Fibroblast of lung (primary cell): ENCODE results near the gene DBT. TPM values are rescaled to one million over a fixed set of nuclear protein-coding genes. Genes with fewer than 3 reads are reported as not detected.

ENCODE experiments used
- DNase-seq, 2 donors: peaks; one replicate each; pipeline versions ENCODE4 v3.0.0 to v3.0.0-alpha.2; 2010; ENCODE audit warnings: low read depth in 2 of 2
- H2AFZ ChIP-seq: 2 replicates; pipeline ENCODE4 v1.5.1; 2012; ENCODE audit warnings: low read length, control low read depth, inconsistent platforms
- H3K27ac ChIP-seq: 2 replicates; pipeline ENCODE4 v1.5.1; 2011; ENCODE audit warnings: low read length, control low read depth; ENCODE audit not compliant: insufficient read depth
- H3K27me3 ChIP-seq: 2 replicates; pipeline ENCODE4 v1.5.1; 2011; ENCODE audit warnings: mild to moderate bottlenecking, low read length; ENCODE audit not compliant: control insufficient read depth, insufficient read depth
- H3K36me3 ChIP-seq: 2 replicates; pipeline ENCODE4 v1.5.1; 2011; ENCODE audit warnings: low read length; ENCODE audit not compliant: control insufficient read depth, insufficient read depth
- H3K4me1 ChIP-seq: 2 replicates; pipeline ENCODE4 v1.5.1; 2011; ENCODE audit warnings: low read length; ENCODE audit not compliant: control insufficient read depth, insufficient read depth; ENCODE audit errors: extremely low read depth
- H3K4me2 ChIP-seq: 2 replicates; pipeline ENCODE4 v1.5.1; 2011; ENCODE audit warnings: low read length, control low read depth; ENCODE audit not compliant: insufficient read depth; ENCODE audit errors: extremely low read depth
- H3K4me3 ChIP-seq, 4 experiments: fragments of 200-600 bp in 1 of 4; sonication (generic) in 1 of 4; replicated peaks in 1 of 4; 2 replicates each; pipeline ENCODE4 v1.5.1; 2011 to 2016; ENCODE audit warnings: low read length in 4 of 4, low read depth in 3 of 4, mild to moderate bottlenecking in 3 of 4, control low read depth in 2 of 4, inconsistent platforms in 1 of 4, mixed read lengths in 1 of 4; ENCODE audit not compliant: insufficient read depth in 1 of 4; ENCODE audit errors: control extremely low read depth in 1 of 4
- H3K79me2 ChIP-seq: 2 replicates; pipeline ENCODE4 v1.5.1; 2012; ENCODE audit warnings: mild to moderate bottlenecking, low read length, inconsistent platforms; ENCODE audit not compliant: control insufficient read depth, insufficient read depth
- H3K9ac ChIP-seq: 2 replicates; pipeline ENCODE4 v1.5.1; 2011; ENCODE audit warnings: mild to moderate bottlenecking, low read length, control low read depth; ENCODE audit not compliant: insufficient read depth
- H3K9me3 ChIP-seq: 2 replicates; pipeline ENCODE4 v1.5.1; 2012; ENCODE audit warnings: low read depth, low read length; ENCODE audit not compliant: control insufficient read depth, insufficient read depth
- H4K20me1 ChIP-seq: 2 replicates; pipeline ENCODE4 v1.5.1; 2011; ENCODE audit warnings: low read length; ENCODE audit not compliant: control insufficient read depth, insufficient read depth; ENCODE audit errors: extremely low read depth
- EZH2 ChIP-seq: IDR thresholded peaks from 2 replicates; pipeline ENCODE4 v1.5.1; 2012; ENCODE audit warnings: low read length, control low read depth, mild to moderate bottlenecking; ENCODE audit errors: missing control alignments
- polyA plus RNA-seq, 2 donors: library from polyadenylated mRNA; depleted of rRNA in 1 of 2; stranded (reverse) in 1 of 2; unstranded in 1 of 2; fragments of >200 nt; gene quantifications; 2 replicates each; pipeline ENCODE4 v1.2.1, GENCODE V29; 2011 to 2012; ENCODE audit warnings: missing spikeins in 1 of 2
- total RNA-seq: library from RNA; depleted of rRNA; stranded (reverse); fragments of >200 nt; gene quantifications from 2 replicates; pipeline ENCODE4 v1.2.1, GENCODE V29; 2014
- TF ChIP-seq, protein P1 (sequence below), 2 donors: IDR thresholded peaks in 1 of 2; conservative IDR thresholded peaks in 1 of 2; 1 replicate in 1 of 2; 2 replicates in 1 of 2; pipeline ENCODE4 v1.5.1; 2011 to 2012; ENCODE audit warnings: low read length in 2 of 2, control low read depth in 1 of 2, inconsistent platforms in 1 of 2, low read depth in 1 of 2, mild to moderate bottlenecking in 1 of 2

Gene DBT
- total and polyA plus RNA-seq, 2 donors (not counting 1 experiment from before 2014, with no cell fraction given), result 7.9 to 9.4 TPM

DNA sequence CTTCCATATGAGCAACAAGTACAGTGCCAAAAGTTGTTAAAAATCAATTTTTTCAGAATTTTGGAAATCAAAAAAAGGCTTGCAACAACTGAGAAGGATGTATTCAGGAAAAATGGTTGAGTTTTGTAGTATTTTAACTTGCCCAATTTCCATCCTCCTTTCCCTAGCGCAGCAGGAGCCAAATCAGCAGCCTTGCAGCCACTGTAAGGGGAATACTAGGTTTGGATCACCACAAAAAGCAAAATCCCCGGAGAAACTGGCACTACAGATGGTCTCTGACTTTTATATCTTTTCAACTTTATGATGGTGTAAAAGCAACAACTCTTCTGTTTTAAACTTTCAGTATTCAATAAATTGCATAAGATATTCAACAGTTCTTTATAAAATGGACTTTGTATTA, 17.9 kb downstream of the DBT start:
- H3K9ac ChIP-seq, result no peak overlapping the region
- H3K4me2 ChIP-seq, result no peak overlapping the region
- H4K20me1 ChIP-seq, result no peaks in the 10 kb centered on the region
- no peak for TF ChIP-seq EZH2
- TF ChIP-seq, protein P1, sequence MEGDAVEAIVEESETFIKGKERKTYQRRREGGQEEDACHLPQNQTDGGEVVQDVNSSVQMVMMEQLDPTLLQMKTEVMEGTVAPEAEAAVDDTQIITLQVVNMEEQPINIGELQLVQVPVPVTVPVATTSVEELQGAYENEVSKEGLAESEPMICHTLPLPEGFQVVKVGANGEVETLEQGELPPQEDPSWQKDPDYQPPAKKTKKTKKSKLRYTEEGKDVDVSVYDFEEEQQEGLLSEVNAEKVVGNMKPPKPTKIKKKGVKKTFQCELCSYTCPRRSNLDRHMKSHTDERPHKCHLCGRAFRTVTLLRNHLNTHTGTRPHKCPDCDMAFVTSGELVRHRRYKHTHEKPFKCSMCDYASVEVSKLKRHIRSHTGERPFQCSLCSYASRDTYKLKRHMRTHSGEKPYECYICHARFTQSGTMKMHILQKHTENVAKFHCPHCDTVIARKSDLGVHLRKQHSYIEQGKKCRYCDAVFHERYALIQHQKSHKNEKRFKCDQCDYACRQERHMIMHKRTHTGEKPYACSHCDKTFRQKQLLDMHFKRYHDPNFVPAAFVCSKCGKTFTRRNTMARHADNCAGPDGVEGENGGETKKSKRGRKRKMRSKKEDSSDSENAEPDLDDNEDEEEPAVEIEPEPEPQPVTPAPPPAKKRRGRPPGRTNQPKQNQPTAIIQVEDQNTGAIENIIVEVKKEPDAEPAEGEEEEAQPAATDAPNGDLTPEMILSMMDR (conservative IDR thresholded peaks at IDR 0.05 in 1 of 2, IDR thresholded peaks at IDR 0.05 in 1 of 2; ENCODE audit: low read depth in 1 of 2, low read length in 2 of 2), result no peak
- no peak overlapping the region for H2AFZ ChIP-seq
- H3K9me3 ChIP-seq, result no peaks in the 10 kb centered on the region
- no peaks in the 10 kb centered on the region for H3K4me1 ChIP-seq
- no peak for DNase-seq
- no peaks in the 10 kb centered on the region for H3K36me3 ChIP-seq
- no peak overlapping the region for H3K4me3 ChIP-seq
- H3K27me3 ChIP-seq, result no peaks in the 10 kb centered on the region
- no peak overlapping the region for H3K27ac ChIP-seq
- H3K79me2 ChIP-seq, result no peaks in the 10 kb centered on the region

- H3K4me3 ChIP-seq, result no peak overlapping the region
- no peaks in the 10 kb centered on the region for H3K79me2 ChIP-seq
- DNase-seq, result no peak
- no peaks in the 10 kb centered on the region for H4K20me1 ChIP-seq
- H3K9me3 ChIP-seq, result no peaks in the 10 kb centered on the region
- H3K4me1 ChIP-seq, result no peaks in the 10 kb centered on the region
- no peaks in the 10 kb centered on the region for H3K36me3 ChIP-seq
- no peaks in the 10 kb centered on the region for H3K27me3 ChIP-seq
- no peak overlapping the region for H3K4me2 ChIP-seq
- TF ChIP-seq, protein P1 (conservative IDR thresholded peaks at IDR 0.05 in 1 of 2, IDR thresholded peaks at IDR 0.05 in 1 of 2; ENCODE audit: low read depth in 1 of 2, low read length in 2 of 2), result no peak
- TF ChIP-seq EZH2, result no peak
- no peak overlapping the region for H3K27ac ChIP-seq
- no peak overlapping the region for H3K9ac ChIP-seq
- H2AFZ ChIP-seq, result no peak overlapping the region
Observed at GRCh38 chr1:100230765-100231164, 18.9 kb downstream of the DBT start.

GRCh38 chr1:100229681-100230443, 19.8 kb downstream of the DBT start:
- no peaks in the 10 kb centered on the region for H3K4me1 ChIP-seq
- no peak for TF ChIP-seq EZH2
- TF ChIP-seq, protein P1 (conservative IDR thresholded peaks at IDR 0.05 in 1 of 2, IDR thresholded peaks at IDR 0.05 in 1 of 2; ENCODE audit: low read depth in 1 of 2, low read length in 2 of 2), result no peak
- H3K36me3 ChIP-seq, result no peaks in the 10 kb centered on the region
- peak in 1 of 2 donors; percentile 30 for DNase-seq
- no peak overlapping the region for H3K4me3 ChIP-seq
- H3K4me2 ChIP-seq, result no peak overlapping the region
- no peaks in the 10 kb centered on the region for H4K20me1 ChIP-seq
- no peak overlapping the region for H2AFZ ChIP-seq
- no peak overlapping the region for H3K9ac ChIP-seq
- H3K27me3 ChIP-seq, result no peaks in the 10 kb centered on the region
- H3K9me3 ChIP-seq, result no peaks in the 10 kb centered on the region
- no peak overlapping the region for H3K27ac ChIP-seq
- no peaks in the 10 kb centered on the region for H3K79me2 ChIP-seq
